Activated naive CD4-positive, alpha-beta T cell treated with anti-CD3 and anti-CD28 coated beads, Interleukin-2, amount 50 U/mL, for 24 hours (primary cell): ENCODE data around the gene SNAP29.
A peak's percentile ranks its signal among the peaks of the same experiment; 100 is the strongest.
"Not testable (repeated sequence)": the region's sequence is repeated elsewhere in the genome, so short reads cannot be mapped to it uniquely, and the experiment has no call there.

Experiments
- H3K27ac Mint-ChIP-seq: one replicate; pipeline ENCODE4 v1.8.0; 2021; ENCODE audit warnings: mild to moderate bottlenecking, mixed read lengths
- H3K27me3 Mint-ChIP-seq: one replicate; pipeline ENCODE4 v1.8.0; 2021; ENCODE audit warnings: mixed read lengths
- H3K36me3 Mint-ChIP-seq: one replicate; pipeline ENCODE4 v1.8.0; 2021; ENCODE audit warnings: mixed read lengths
- H3K4me1 Mint-ChIP-seq: one replicate; pipeline ENCODE4 v1.8.0; 2021; ENCODE audit warnings: mixed read lengths
- H3K4me3 Mint-ChIP-seq: one replicate; pipeline ENCODE4 v1.8.0; 2021; ENCODE audit warnings: mild to moderate bottlenecking, mixed read lengths
- H3K9me3 Mint-ChIP-seq: one replicate; pipeline ENCODE4 v1.8.0; 2021; ENCODE audit warnings: mixed read lengths

Gene SNAP29

GRCh38 chr22:20825624-20826023 is 33.2 kb upstream of the SNAP29 start:
- Mint-ChIP-seq H3K9me3 (no peaks in the 10 kb centered on the region), H3K4me3 (no peak overlapping the region), H3K4me1 (no peaks in the 10 kb centered on the region), H3K27ac (no peak overlapping the region), H3K27me3 (no peaks in the 10 kb centered on the region), H3K36me3 (peaks cover 26% of the 10 kb centered on the region)

- H3K27me3 Mint-ChIP-seq, H3K4me1 Mint-ChIP-seq, H3K9me3 Mint-ChIP-seq, H3K27ac Mint-ChIP-seq, H3K4me3 Mint-ChIP-seq: not testable (repeated sequence)
- peaks cover 26% of the 10 kb centered on the region for H3K36me3 Mint-ChIP-seq
Measured at GRCh38 chr22:20826373-20827152, 32.2 kb upstream of the SNAP29 start.

GRCh38 chr22:20829491-20830134 is 29.2 kb upstream of the SNAP29 start:
- Mint-ChIP-seq H3K27me3 (no peaks in the 10 kb centered on the region), H3K4me1 (no peaks in the 10 kb centered on the region), H3K4me3 (no peak overlapping the region), H3K36me3 (peaks cover 29% of the 10 kb centered on the region), H3K9me3 (no peaks in the 10 kb centered on the region), H3K27ac (no peak overlapping the region)

- Mint-ChIP-seq H3K27ac (no peak overlapping the region), H3K27me3 (no peaks in the 10 kb centered on the region), H3K4me3 (no peak overlapping the region), H3K9me3 (no peaks in the 10 kb centered on the region), H3K4me1 (peaks cover 3% of the 10 kb centered on the region), H3K36me3 (peaks cover 27% of the 10 kb centered on the region)
Measured at GRCh38 chr22:20833225-20833665, 25.6 kb upstream of the SNAP29 start.

GRCh38 chr22:20834206-20834605 is 24.6 kb upstream of the SNAP29 start:
- Mint-ChIP-seq H3K36me3 (peaks cover 27% of the 10 kb centered on the region), H3K4me3 (no peak overlapping the region), H3K27ac (no peak overlapping the region), H3K9me3 (no peaks in the 10 kb centered on the region), H3K4me1 (peaks cover 8% of the 10 kb centered on the region), H3K27me3 (no peaks in the 10 kb centered on the region)

- peaks cover 10% of the 10 kb centered on the region for H3K4me1 Mint-ChIP-seq
- H3K36me3 Mint-ChIP-seq: peaks cover 22% of the 10 kb centered on the region
- H3K9me3 Mint-ChIP-seq: no peaks in the 10 kb centered on the region
- no peaks in the 10 kb centered on the region for H3K27me3 Mint-ChIP-seq
- H3K4me3 Mint-ChIP-seq: no peak overlapping the region
- H3K27ac Mint-ChIP-seq: no peak overlapping the region
Measured at GRCh38 chr22:20834725-20835124, 24.1 kb upstream of the SNAP29 start.

- peaks cover 34% of the 10 kb centered on the region for H3K4me1 Mint-ChIP-seq
- H3K27ac Mint-ChIP-seq: no peak overlapping the region
- no peaks in the 10 kb centered on the region for H3K27me3 Mint-ChIP-seq
- no peak overlapping the region for H3K4me3 Mint-ChIP-seq
- H3K36me3 Mint-ChIP-seq: peaks cover 16% of the 10 kb centered on the region
- H3K9me3 Mint-ChIP-seq: no peaks in the 10 kb centered on the region
Measured at GRCh38 chr22:20836987-20837823, 21.6 kb upstream of the SNAP29 start.

- not testable (repeated sequence) for H3K4me3 Mint-ChIP-seq, H3K36me3 Mint-ChIP-seq, H3K27me3 Mint-ChIP-seq, H3K9me3 Mint-ChIP-seq, H3K27ac Mint-ChIP-seq
- peaks cover 48% of the 10 kb centered on the region for H3K4me1 Mint-ChIP-seq
Measured at GRCh38 chr22:20839354-20839753, 19.5 kb upstream of the SNAP29 start.

- Mint-ChIP-seq H3K4me3 (peak overlapping the region; percentile 64), H3K27ac (peak overlapping the region; percentile 8), H3K4me1 (peaks cover 55% of the 10 kb centered on the region), H3K36me3 (peaks cover 8% of the 10 kb centered on the region), H3K9me3 (no peaks in the 10 kb centered on the region), H3K27me3 (no peaks in the 10 kb centered on the region)
Measured at GRCh38 chr22:20839837-20840645, 18.8 kb upstream of the SNAP29 start.

- Mint-ChIP-seq H3K4me1 (peaks cover 62% of the 10 kb centered on the region), H3K9me3 (no peaks in the 10 kb centered on the region), H3K27me3 (no peaks in the 10 kb centered on the region), H3K36me3 (peaks cover 7% of the 10 kb centered on the region), H3K27ac (no peak overlapping the region), H3K4me3 (peak overlapping the region; percentile 64)
Measured at GRCh38 chr22:20840646-20841371, 18.0 kb upstream of the SNAP29 start.

- H3K9me3 Mint-ChIP-seq: no peaks in the 10 kb centered on the region
- peaks cover 67% of the 10 kb centered on the region for H3K4me1 Mint-ChIP-seq
- H3K36me3 Mint-ChIP-seq: peaks cover 2% of the 10 kb centered on the region
- H3K27ac Mint-ChIP-seq: no peak overlapping the region
- no peaks in the 10 kb centered on the region for H3K27me3 Mint-ChIP-seq
- H3K4me3 Mint-ChIP-seq: no peak overlapping the region
Measured at GRCh38 chr22:20843501-20843900, 15.3 kb upstream of the SNAP29 start.

- Mint-ChIP-seq H3K36me3 (peaks cover 2% of the 10 kb centered on the region), H3K27ac (peak overlapping the region; percentile 30), H3K4me1 (peaks cover 72% of the 10 kb centered on the region), H3K27me3 (no peaks in the 10 kb centered on the region), H3K9me3 (no peaks in the 10 kb centered on the region), H3K4me3 (no peak overlapping the region)
Measured at GRCh38 chr22:20844055-20845037, 14.5 kb upstream of the SNAP29 start.

- H3K36me3 Mint-ChIP-seq: no peaks in the 10 kb centered on the region
- peaks cover 55% of the 10 kb centered on the region for H3K4me1 Mint-ChIP-seq
- H3K27me3 Mint-ChIP-seq: no peaks in the 10 kb centered on the region
- no peaks in the 10 kb centered on the region for H3K9me3 Mint-ChIP-seq
- H3K27ac Mint-ChIP-seq: no peak overlapping the region
- H3K4me3 Mint-ChIP-seq: no peak overlapping the region
Measured at GRCh38 chr22:20847318-20847822, 11.4 kb upstream of the SNAP29 start.
